HG03139 (cell line): Measurements from ENCODE around the gene BRME1.

ENCODE experiments used
- ATAC-seq: cut with Tn5 transposase; IDR thresholded peaks from one replicate; pipeline ENCODE4 v1.9.1; 2021; ENCODE audit not compliant: unreplicated experiment

BRME1 gene

GRCh38 chr19:13833330-13834243 lies 72.3 kb downstream of the BRME1 start:
- peak; percentile 67 for ATAC-seq
